GM23338 (cell line): ENCODE data around the gene RUNX1. TPM values are rescaled to one million over a fixed set of nuclear protein-coding genes. Genes with fewer than 3 reads are reported as not detected.

Experiments
- ATAC-seq: fragments of 200-7000 bp; cut with Tn5 transposase; 3 replicates; pipeline ENCODE4 v1.9.1; 2020
- DNase-seq: peaks from one replicate; pipeline ENCODE4 v3.0.0-alpha.2; 2015; ENCODE audit warnings: low spot score
- H2AFZ ChIP-seq: fragments of 200-600 bp; sonication (generic); 2 replicates; pipeline ENCODE4 v1.8.0; 2016; ENCODE audit warnings: antibody characterized with exemption, mild to moderate bottlenecking, moderate library complexity
- H3F3A ChIP-seq: fragments of 200-600 bp; sonication (generic); replicated peaks from 2 replicates; pipeline ENCODE4 v1.8.0; 2017; ENCODE audit warnings: antibody characterized with exemption, mixed run types, low read depth
- H3K27ac ChIP-seq: fragments of 200-600 bp; sonication (generic); 2 replicates; pipeline ENCODE4 v1.6.1; 2016; ENCODE audit warnings: low read depth
- H3K27me3 ChIP-seq: fragments of 200-600 bp; sonication (generic); 2 replicates; pipeline ENCODE4 v1.8.0; 2016; ENCODE audit warnings: mild to moderate bottlenecking, mixed run types, moderate library complexity; ENCODE audit not compliant: insufficient read depth
- H3K36me3 ChIP-seq: fragments of 200-600 bp; sonication (generic); 2 replicates; pipeline ENCODE4 v1.8.0; 2016; ENCODE audit warnings: mild to moderate bottlenecking; ENCODE audit not compliant: insufficient read depth
- H3K4me1 ChIP-seq: fragments of 200-600 bp; sonication (generic); 2 replicates; pipeline ENCODE4 v1.8.0; 2016; ENCODE audit warnings: mild to moderate bottlenecking, moderate library complexity; ENCODE audit not compliant: insufficient read depth
- H3K4me2 ChIP-seq: fragments of 200-600 bp; sonication (generic); 2 replicates; pipeline ENCODE4 v1.7.1; 2017; ENCODE audit warnings: mixed run types
- H3K4me3 ChIP-seq: fragments of 200-600 bp; sonication (generic); 2 replicates; pipeline ENCODE4 v1.6.1; 2016; ENCODE audit warnings: mixed run types
- H3K79me2 ChIP-seq: fragments of 200-600 bp; sonication (generic); replicated peaks from 2 replicates; pipeline ENCODE4 v1.8.0; 2017; ENCODE audit warnings: mild to moderate bottlenecking; ENCODE audit not compliant: insufficient read depth
- H3K9me2 ChIP-seq: fragments of 200-600 bp; sonication (generic); 2 replicates; pipeline ENCODE4 v1.8.0; 2017; ENCODE audit not compliant: insufficient read depth
- H4K20me1 ChIP-seq: fragments of 200-600 bp; sonication (generic); replicated peaks from 2 replicates; pipeline ENCODE4 v1.8.0; 2017; ENCODE audit warnings: mild to moderate bottlenecking; ENCODE audit not compliant: insufficient read depth
- H3K27ac Mint-ChIP-seq: 2 replicates; pipeline ENCODE4 v1.8.0; 2020; ENCODE audit warnings: inconsistent platforms, mild to moderate bottlenecking, moderate library complexity, mixed read lengths
- H3K27me3 Mint-ChIP-seq: 3 replicates; pipeline ENCODE4 v1.8.0; 2022; ENCODE audit warnings: low read depth, mild to moderate bottlenecking, moderate library complexity, mixed read lengths, inconsistent platforms; ENCODE audit not compliant: insufficient read depth, poor library complexity
- H3K36me3 Mint-ChIP-seq: 3 replicates; pipeline ENCODE4 v1.8.0; 2021; ENCODE audit warnings: low read depth, mild to moderate bottlenecking, inconsistent platforms, moderate library complexity, mixed read lengths
- H3K4me1 Mint-ChIP-seq: 3 replicates; pipeline ENCODE4 v1.8.0; 2020; ENCODE audit warnings: mild to moderate bottlenecking, inconsistent platforms, mixed read lengths
- H3K4me3 Mint-ChIP-seq: 3 replicates; pipeline ENCODE4 v1.8.0; 2021; ENCODE audit warnings: moderate library complexity, mild to moderate bottlenecking, inconsistent platforms, mixed read lengths
- H3K9me3 Mint-ChIP-seq: 3 replicates; pipeline ENCODE4 v1.8.0; 2020; ENCODE audit warnings: moderate library complexity, mild to moderate bottlenecking, inconsistent platforms, mixed read lengths
- CREB1 ChIP-seq: fragments of 250-450 bp; sonication (Bioruptor Pico); IDR thresholded peaks from 2 replicates; pipeline ENCODE4 v1.5.0; 2020; ENCODE audit warnings: low read depth, mild to moderate bottlenecking, moderate library complexity
- JUNB ChIP-seq: IDR thresholded peaks from one replicate; pipeline ENCODE4 v1.6.1; 2016; ENCODE audit warnings: antibody characterized with exemption; ENCODE audit not compliant: unreplicated experiment
- NANOG ChIP-seq: IDR thresholded peaks from 2 replicates; pipeline ENCODE4 v1.6.1; 2016; ENCODE audit warnings: antibody characterized with exemption, borderline replicate concordance
- STAT1 ChIP-seq: IDR thresholded peaks from one replicate; pipeline ENCODE4 v1.6.1; 2016; ENCODE audit warnings: antibody characterized with exemption; ENCODE audit not compliant: unreplicated experiment
- ZNF114 ChIP-seq: fragments of 250-450 bp; sonication (Bioruptor Pico); IDR thresholded peaks from 2 replicates; pipeline ENCODE4 v1.5.0; 2020; ENCODE audit warnings: mild to moderate bottlenecking, moderate library complexity
- ZNF331 ChIP-seq: fragments of 250-450 bp; sonication (Bioruptor Pico); IDR thresholded peaks from 2 replicates; pipeline ENCODE4 v1.5.0; 2020; ENCODE audit warnings: low read depth, mild to moderate bottlenecking, moderate library complexity
- polyA plus RNA-seq: library from polyadenylated mRNA; unstranded; fragments of >200 nt; fragmentation: Nextera tagmentation; extraction: Ambion mirVana; gene quantifications from 2 replicates; pipeline ENCODE4 v1.2.1, GENCODE V29; 2016
- total RNA-seq: library from RNA; depleted of rRNA; stranded (reverse); fragments of >200 nt; shearing (Covaris generic); gene quantifications from 2 replicates; pipeline ENCODE4 v1.2.3, GENCODE V29; 2014
- TF ChIP-seq, protein P1 (sequence below): IDR thresholded peaks from one replicate; pipeline ENCODE4 v1.6.1; 2018; ENCODE audit warnings: antibody characterized with exemption; ENCODE audit not compliant: unreplicated experiment
- TF ChIP-seq, protein P2 (sequence below), 2 experiments: fragments of 200-600 bp in 1 of 2; sonication (generic) in 1 of 2; conservative IDR thresholded peaks; 2 replicates each; pipeline versions ENCODE4 v1.5.1 to v1.6.1; 2016 to 2017; ENCODE audit warnings: antibody characterized with exemption in 2 of 2, low read depth in 2 of 2, mild to moderate bottlenecking in 2 of 2, moderate library complexity in 1 of 2
- TF ChIP-seq, protein P3 (sequence below): IDR thresholded peaks from 2 replicates; pipeline ENCODE4 v1.6.1; 2016; ENCODE audit warnings: antibody characterized with exemption

The RUNX1 gene
- total and polyA plus RNA-seq, 2 experiments from 2014 or later, result 0.29 to 1.1 TPM

DNA sequence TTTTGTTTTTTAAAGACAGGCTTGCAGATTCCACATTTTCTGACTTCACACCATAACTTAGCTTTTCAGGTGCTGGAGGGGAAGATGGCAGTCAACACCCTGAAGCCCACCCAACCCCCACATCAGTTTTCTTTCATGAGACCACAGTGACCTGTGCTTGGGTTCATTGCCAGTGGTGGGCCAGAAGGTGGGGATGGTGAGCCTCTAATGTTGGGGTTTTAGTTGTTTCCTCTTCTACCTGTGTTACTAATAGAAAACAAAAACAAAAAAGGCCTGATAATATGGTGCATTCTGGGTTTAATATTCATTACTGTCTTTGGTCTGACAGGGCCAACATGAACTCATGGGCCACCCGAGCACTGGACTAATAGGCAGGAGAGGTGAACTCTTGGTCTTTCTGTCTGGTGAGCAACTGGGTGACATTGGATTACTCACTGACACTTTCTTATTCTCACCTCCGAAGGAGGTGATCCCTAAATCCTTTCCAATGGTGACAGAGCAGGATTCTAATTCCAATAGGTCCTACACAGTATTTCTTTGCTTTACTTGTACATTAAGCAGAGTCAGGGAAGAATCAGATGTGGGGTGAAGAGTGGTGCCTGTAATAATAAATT is 247.5 kb downstream of the RUNX1 start:
- Histone ChIP-seq H3K27me3 (no peaks in the 10 kb centered on the region), H3K4me3 (no peak overlapping the region), H3K4me1 (peaks cover 2% of the 10 kb centered on the region; the same call in 1 of the 2 replicates), H3K27ac (no peak overlapping the region), H3K79me2 (no peaks in the 10 kb centered on the region), H2AFZ (no peak overlapping the region), H3F3A (no peaks in the 10 kb centered on the region), H4K20me1 (no peaks in the 10 kb centered on the region), H3K4me2 (no peak overlapping the region), H3K36me3 (no peaks in the 10 kb centered on the region), H3K9me2 (no peaks in the 10 kb centered on the region)
- Mint-ChIP-seq H3K36me3 (peaks cover 4% of the 10 kb centered on the region; the same call in 1 of the 3 replicates), H3K9me3 (peaks cover 11% of the 10 kb centered on the region), H3K4me3 (no peak overlapping the region), H3K27ac (no peak overlapping the region), H3K27me3 (no peaks in the 10 kb centered on the region), H3K4me1 (peaks cover 9% of the 10 kb centered on the region; the same call in 2 of the 3 replicates)
- DNase-seq (peak; percentile 76), ATAC-seq (peak; percentile 91)
- no peak for TF ChIP-seq CREB1 (CRISPR knock-in tag)
- TF ChIP-seq JUNB, result no peak
- TF ChIP-seq, protein P1, sequence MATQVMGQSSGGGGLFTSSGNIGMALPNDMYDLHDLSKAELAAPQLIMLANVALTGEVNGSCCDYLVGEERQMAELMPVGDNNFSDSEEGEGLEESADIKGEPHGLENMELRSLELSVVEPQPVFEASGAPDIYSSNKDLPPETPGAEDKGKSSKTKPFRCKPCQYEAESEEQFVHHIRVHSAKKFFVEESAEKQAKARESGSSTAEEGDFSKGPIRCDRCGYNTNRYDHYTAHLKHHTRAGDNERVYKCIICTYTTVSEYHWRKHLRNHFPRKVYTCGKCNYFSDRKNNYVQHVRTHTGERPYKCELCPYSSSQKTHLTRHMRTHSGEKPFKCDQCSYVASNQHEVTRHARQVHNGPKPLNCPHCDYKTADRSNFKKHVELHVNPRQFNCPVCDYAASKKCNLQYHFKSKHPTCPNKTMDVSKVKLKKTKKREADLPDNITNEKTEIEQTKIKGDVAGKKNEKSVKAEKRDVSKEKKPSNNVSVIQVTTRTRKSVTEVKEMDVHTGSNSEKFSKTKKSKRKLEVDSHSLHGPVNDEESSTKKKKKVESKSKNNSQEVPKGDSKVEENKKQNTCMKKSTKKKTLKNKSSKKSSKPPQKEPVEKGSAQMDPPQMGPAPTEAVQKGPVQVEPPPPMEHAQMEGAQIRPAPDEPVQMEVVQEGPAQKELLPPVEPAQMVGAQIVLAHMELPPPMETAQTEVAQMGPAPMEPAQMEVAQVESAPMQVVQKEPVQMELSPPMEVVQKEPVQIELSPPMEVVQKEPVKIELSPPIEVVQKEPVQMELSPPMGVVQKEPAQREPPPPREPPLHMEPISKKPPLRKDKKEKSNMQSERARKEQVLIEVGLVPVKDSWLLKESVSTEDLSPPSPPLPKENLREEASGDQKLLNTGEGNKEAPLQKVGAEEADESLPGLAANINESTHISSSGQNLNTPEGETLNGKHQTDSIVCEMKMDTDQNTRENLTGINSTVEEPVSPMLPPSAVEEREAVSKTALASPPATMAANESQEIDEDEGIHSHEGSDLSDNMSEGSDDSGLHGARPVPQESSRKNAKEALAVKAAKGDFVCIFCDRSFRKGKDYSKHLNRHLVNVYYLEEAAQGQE, result no peak
- no peak for TF ChIP-seq STAT1
- TF ChIP-seq, protein P2, sequence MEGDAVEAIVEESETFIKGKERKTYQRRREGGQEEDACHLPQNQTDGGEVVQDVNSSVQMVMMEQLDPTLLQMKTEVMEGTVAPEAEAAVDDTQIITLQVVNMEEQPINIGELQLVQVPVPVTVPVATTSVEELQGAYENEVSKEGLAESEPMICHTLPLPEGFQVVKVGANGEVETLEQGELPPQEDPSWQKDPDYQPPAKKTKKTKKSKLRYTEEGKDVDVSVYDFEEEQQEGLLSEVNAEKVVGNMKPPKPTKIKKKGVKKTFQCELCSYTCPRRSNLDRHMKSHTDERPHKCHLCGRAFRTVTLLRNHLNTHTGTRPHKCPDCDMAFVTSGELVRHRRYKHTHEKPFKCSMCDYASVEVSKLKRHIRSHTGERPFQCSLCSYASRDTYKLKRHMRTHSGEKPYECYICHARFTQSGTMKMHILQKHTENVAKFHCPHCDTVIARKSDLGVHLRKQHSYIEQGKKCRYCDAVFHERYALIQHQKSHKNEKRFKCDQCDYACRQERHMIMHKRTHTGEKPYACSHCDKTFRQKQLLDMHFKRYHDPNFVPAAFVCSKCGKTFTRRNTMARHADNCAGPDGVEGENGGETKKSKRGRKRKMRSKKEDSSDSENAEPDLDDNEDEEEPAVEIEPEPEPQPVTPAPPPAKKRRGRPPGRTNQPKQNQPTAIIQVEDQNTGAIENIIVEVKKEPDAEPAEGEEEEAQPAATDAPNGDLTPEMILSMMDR (conservative IDR thresholded peaks at IDR 0.05; ENCODE audit: low read depth in 2 of 2), result peak; percentile 78 to 80
- TF ChIP-seq, protein P3, sequence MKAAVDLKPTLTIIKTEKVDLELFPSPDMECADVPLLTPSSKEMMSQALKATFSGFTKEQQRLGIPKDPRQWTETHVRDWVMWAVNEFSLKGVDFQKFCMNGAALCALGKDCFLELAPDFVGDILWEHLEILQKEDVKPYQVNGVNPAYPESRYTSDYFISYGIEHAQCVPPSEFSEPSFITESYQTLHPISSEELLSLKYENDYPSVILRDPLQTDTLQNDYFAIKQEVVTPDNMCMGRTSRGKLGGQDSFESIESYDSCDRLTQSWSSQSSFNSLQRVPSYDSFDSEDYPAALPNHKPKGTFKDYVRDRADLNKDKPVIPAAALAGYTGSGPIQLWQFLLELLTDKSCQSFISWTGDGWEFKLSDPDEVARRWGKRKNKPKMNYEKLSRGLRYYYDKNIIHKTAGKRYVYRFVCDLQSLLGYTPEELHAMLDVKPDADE, result no peak
- TF ChIP-seq ZNF331 (CRISPR knock-in tag), result no peak
- TF ChIP-seq ZNF114 (CRISPR knock-in tag), result no peak
- no peak for TF ChIP-seq NANOG
